Glutamatergic neuron (in vitro differentiated cells): ENCODE results near the gene GLDN. TPM values are rescaled to one million over a fixed set of nuclear protein-coding genes. Genes with fewer than 3 reads are reported as not detected.

Experiments used
- DNase-seq: peaks from one replicate; pipeline ENCODE4 v3.0.0; 2022
- H3K27ac Mint-ChIP-seq: one replicate; pipeline ENCODE4 v1.8.0; 2020; ENCODE audit warnings: mild to moderate bottlenecking, mixed read lengths, inconsistent platforms; ENCODE audit not compliant: unreplicated experiment
- H3K27me3 Mint-ChIP-seq: one replicate; pipeline ENCODE4 v1.8.0; 2020; ENCODE audit warnings: mild to moderate bottlenecking, moderate library complexity, mixed read lengths, inconsistent platforms; ENCODE audit not compliant: unreplicated experiment
- H3K36me3 Mint-ChIP-seq: one replicate; pipeline ENCODE4 v1.8.0; 2020; ENCODE audit warnings: mild to moderate bottlenecking, mixed read lengths, inconsistent platforms; ENCODE audit not compliant: unreplicated experiment
- H3K4me1 Mint-ChIP-seq: one replicate; pipeline ENCODE4 v1.8.0; 2020; ENCODE audit warnings: mild to moderate bottlenecking, low read depth, mixed read lengths, inconsistent platforms; ENCODE audit not compliant: unreplicated experiment
- H3K4me3 Mint-ChIP-seq: one replicate; pipeline ENCODE4 v1.8.0; 2020; ENCODE audit warnings: mild to moderate bottlenecking, mixed read lengths, inconsistent platforms; ENCODE audit not compliant: unreplicated experiment
- H3K9me3 Mint-ChIP-seq: one replicate; pipeline ENCODE4 v1.8.0; 2020; ENCODE audit warnings: mild to moderate bottlenecking, moderate library complexity, mixed read lengths, inconsistent platforms; ENCODE audit not compliant: unreplicated experiment
- CTCF ChIP-seq: fragments of 200-600 bp; sonication (generic); IDR thresholded peaks from one replicate; pipeline ENCODE4 v1.5.0; 2021; ENCODE audit not compliant: partially characterized antibody, unreplicated experiment
- total RNA-seq: library from RNA; stranded (reverse); fragmentation: NEBNext Ultra II Directional; extraction: Animal tissue kit (Norgen Biotek cat#: 25700); gene quantifications from one replicate; pipeline ENCODE4 v1.2.1, GENCODE V29; 2021; ENCODE audit not compliant: unreplicated experiment

The GLDN gene
- total RNA-seq, 1 donor from 2014 or later: 0.56 TPM

DNA sequence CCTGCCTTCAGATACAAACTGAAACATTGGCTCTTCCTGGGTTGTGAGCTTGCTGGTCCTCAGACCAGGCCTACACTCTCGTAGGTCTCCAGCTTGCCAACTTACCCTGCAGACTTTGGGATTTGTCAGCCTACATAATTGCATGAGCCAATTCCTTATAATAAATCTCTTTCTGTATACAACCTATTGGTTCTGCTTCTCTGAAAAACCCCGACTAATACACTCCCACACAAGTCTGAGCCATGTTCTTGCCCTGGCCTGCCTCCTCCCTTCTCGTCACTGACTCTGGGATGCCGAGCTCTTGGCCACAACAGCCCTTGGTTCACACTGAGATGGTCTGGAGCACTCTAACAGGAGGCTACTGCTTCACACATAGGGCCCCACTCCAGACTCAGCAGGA is 12.5 kb upstream of the GLDN start:
- no peak overlapping the region for H3K4me3 Mint-ChIP-seq
- no peaks in the 10 kb centered on the region for H3K4me1 Mint-ChIP-seq
- DNase-seq: no peak
- TF ChIP-seq CTCF: no peak
- no peaks in the 10 kb centered on the region for H3K27me3 Mint-ChIP-seq
- H3K9me3 Mint-ChIP-seq: no peaks in the 10 kb centered on the region
- peaks cover 5% of the 10 kb centered on the region for H3K36me3 Mint-ChIP-seq
- no peak overlapping the region for H3K27ac Mint-ChIP-seq

- Mint-ChIP-seq H3K36me3 (peaks cover 5% of the 10 kb centered on the region), H3K9me3 (no peaks in the 10 kb centered on the region), H3K27ac (no peak overlapping the region), H3K27me3 (peaks cover 3% of the 10 kb centered on the region), H3K4me1 (no peaks in the 10 kb centered on the region), H3K4me3 (no peak overlapping the region)
- no peak for TF ChIP-seq CTCF
- DNase-seq: no peak
Measured at GRCh38 chr15:51331141-51331540, 10.3 kb upstream of the GLDN start.

DNA sequence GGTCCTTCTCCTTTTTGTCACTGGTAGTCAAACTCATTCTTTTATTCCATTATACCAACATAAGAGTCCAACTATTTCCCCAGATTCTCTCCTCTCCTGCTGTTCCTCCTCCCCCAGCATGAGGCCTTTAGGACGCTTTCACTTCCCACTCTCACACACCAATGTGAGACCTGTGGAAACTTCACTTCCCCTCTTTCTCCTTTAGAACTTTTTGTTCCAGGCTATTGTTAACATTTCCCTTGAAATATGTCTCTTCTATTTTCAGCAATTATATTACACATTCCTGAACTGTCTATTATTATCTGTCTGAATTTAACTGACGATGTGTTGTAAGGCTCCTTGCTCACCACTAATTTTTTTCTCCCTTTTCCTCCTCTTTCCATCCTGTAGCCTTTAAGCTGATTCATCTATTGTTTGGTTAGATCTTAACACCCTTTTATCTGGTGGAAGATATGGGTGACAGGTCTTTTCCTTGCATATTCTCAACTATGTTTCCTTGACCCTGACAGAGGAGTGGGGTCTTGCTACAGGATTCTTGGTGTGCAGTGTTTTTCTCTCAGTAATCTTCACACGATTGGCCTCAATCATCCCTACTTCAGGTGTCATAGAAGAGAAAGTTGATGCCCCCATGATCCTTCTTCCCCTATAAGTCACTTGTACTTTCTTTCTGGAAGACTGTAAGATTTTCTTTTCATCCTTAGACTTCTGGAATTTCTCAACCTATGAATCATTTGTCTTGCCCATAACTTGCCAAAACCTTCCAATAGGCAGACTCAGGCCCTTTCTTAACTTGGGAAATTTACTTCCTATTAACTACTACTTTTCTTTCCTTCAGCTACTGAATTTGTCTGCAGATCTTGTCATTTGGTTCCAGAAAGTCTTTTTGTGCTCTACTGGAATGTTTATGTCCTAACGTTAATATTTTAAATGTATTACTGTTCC is 9.0 kb upstream of the GLDN start:
- no peak for DNase-seq
- no peak for TF ChIP-seq CTCF
- Mint-ChIP-seq H3K27ac (no peak overlapping the region), H3K27me3 (peaks cover 3% of the 10 kb centered on the region), H3K36me3 (peaks cover 5% of the 10 kb centered on the region), H3K9me3 (no peaks in the 10 kb centered on the region), H3K4me1 (no peaks in the 10 kb centered on the region), H3K4me3 (no peak overlapping the region)

DNA sequence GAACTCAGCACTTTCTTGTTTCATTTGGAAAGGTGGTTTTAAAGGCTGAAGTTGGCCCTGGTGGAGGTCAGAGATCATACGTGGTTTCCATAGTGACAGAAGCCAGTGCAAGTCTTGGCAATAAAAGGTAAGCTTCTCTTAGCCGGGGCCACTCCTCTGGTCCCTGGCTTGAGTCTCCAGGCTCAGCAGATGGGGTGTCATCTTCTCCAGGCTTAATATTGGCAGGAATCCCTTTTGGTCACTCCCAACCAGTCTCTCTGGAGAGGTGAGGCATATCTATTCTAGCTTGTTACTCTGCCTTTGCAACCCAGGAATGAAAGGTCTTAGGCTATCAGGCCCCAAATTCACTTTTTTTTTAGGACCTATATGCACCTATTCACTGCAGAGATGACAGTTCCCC is 7.9 kb upstream of the GLDN start:
- no peak overlapping the region for H3K4me3 Mint-ChIP-seq
- no peak for DNase-seq
- H3K27ac Mint-ChIP-seq: no peak overlapping the region
- H3K9me3 Mint-ChIP-seq: no peaks in the 10 kb centered on the region
- H3K27me3 Mint-ChIP-seq: peaks cover 3% of the 10 kb centered on the region
- no peaks in the 10 kb centered on the region for H3K4me1 Mint-ChIP-seq
- TF ChIP-seq CTCF: no peak
- H3K36me3 Mint-ChIP-seq: peaks cover 5% of the 10 kb centered on the region

DNA sequence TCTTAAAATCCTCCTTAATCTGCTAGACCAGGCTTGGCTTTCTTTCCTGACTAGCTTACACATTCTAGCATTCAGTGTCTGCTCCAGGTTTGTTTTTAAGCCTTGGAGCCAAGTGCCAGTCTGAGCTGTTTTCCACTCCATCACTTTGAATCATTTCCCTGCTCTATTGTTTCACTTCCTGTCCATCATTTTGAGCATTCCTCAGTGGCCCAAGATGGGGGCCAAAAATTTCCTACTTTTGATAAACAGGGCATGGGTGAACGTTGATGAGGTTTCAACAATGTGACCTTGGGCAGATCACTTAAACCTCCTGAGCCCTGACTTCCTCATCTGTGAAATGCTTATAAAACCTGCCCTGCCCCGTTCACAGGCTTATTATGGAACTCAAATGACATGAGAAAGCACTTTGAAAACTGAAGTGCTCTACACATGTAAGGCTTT is 7.4 kb upstream of the GLDN start:
- Mint-ChIP-seq H3K27me3 (peaks cover 3% of the 10 kb centered on the region), H3K36me3 (peaks cover 5% of the 10 kb centered on the region), H3K4me1 (no peaks in the 10 kb centered on the region), H3K4me3 (no peak overlapping the region), H3K27ac (no peak overlapping the region), H3K9me3 (no peaks in the 10 kb centered on the region)
- no peak for DNase-seq
- no peak for TF ChIP-seq CTCF
